SJSA1 (cell line): ENCODE measurements around the gene SLC27A6. TPM values are rescaled to one million over a fixed set of nuclear protein-coding genes. Genes with fewer than 3 reads are reported as not detected.
A peak's percentile ranks its signal among the peaks of the same experiment; 100 is the strongest.
"Not testable (repeated sequence)": the region's sequence is repeated elsewhere in the genome, so short reads cannot be mapped to it uniquely, and the experiment has no call there.

Experiments used
- DNase-seq, 2 experiments: peaks; one replicate each; pipeline ENCODE4 v3.0.0-alpha.2; 2015 to 2020; ENCODE audit warnings: low spot score in 2 of 2, low read depth in 1 of 2
- H3K27ac ChIP-seq: fragments of 250-450 bp; sonication (Bioruptor Pico); 2 replicates; pipeline ENCODE4 v1.5.1; 2020; ENCODE audit warnings: mild to moderate bottlenecking, moderate library complexity
- H3K27me3 ChIP-seq: fragments of 250-450 bp; sonication (Bioruptor Pico); replicated peaks from 2 replicates; pipeline ENCODE4 v1.5.1; 2020; ENCODE audit warnings: mild to moderate bottlenecking, moderate library complexity
- H3K36me3 ChIP-seq: fragments of 250-450 bp; sonication (Bioruptor Pico); 2 replicates; pipeline ENCODE4 v1.5.1; 2020; ENCODE audit warnings: mild to moderate bottlenecking
- H3K4me1 ChIP-seq: fragments of 250-450 bp; sonication (Bioruptor Pico); replicated peaks from 2 replicates; pipeline ENCODE4 v1.6.1; 2021; ENCODE audit warnings: mild to moderate bottlenecking
- H3K4me3 ChIP-seq: fragments of 250-450 bp; sonication (Bioruptor Pico); 2 replicates; pipeline ENCODE4 v1.5.1; 2020; ENCODE audit warnings: mild to moderate bottlenecking
- H3K9me3 ChIP-seq: fragments of 250-450 bp; sonication (Bioruptor Pico); replicated peaks from 2 replicates; pipeline ENCODE4 v1.5.1; 2020; ENCODE audit warnings: mild to moderate bottlenecking
- total RNA-seq: library from RNA; depleted of rRNA; stranded (reverse); fragments of >200 nt; shearing (Covaris generic); gene quantifications from 2 replicates; pipeline ENCODE4 v1.2.3, GENCODE V29; 2014; rRNA removed

SLC27A6 gene, protein sequence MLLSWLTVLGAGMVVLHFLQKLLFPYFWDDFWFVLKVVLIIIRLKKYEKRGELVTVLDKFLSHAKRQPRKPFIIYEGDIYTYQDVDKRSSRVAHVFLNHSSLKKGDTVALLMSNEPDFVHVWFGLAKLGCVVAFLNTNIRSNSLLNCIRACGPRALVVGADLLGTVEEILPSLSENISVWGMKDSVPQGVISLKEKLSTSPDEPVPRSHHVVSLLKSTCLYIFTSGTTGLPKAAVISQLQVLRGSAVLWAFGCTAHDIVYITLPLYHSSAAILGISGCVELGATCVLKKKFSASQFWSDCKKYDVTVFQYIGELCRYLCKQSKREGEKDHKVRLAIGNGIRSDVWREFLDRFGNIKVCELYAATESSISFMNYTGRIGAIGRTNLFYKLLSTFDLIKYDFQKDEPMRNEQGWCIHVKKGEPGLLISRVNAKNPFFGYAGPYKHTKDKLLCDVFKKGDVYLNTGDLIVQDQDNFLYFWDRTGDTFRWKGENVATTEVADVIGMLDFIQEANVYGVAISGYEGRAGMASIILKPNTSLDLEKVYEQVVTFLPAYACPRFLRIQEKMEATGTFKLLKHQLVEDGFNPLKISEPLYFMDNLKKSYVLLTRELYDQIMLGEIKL
- total RNA-seq: 2.9 and 3.2 TPM in 2 replicates

DNA sequence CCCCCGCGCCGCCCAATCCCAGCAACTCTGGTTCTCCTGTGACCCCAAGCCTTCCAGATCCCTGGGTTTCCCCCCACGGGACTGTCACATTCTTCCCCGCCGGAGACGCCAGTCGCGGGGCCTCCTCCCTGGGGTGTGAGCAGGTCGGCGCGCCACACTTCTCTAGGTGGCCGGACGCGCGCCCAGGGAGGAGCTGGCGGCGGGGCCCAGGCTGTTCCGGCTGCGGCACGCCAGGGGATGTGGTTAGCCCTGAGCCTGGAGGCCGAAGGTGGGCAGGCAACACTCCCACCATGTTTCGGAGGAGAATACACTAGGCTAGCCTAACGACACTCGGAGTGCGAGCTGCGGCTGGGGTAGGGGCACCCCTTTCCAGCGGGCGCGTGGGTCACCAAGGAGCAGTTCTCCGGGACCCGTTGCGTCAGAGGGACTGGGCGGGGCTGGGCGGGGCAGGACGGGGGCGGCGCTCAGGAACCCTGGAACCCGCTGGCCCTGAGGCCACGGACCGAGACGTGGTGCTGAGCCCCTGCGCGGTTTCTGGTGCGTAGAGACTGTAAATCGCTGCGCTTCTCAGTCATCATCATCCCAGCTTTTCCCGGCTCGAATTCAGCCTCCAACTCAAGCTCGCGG, at the start of gene SLC27A6:
Gene SLC27A6 (plus strand): TSS at position 478 of the 627 bp plus-strand sequence. CDS start 650 bp downstream, outside the sequence.
- peak; percentile 47 to 57 for DNase-seq
- Histone ChIP-seq H3K4me1 (0 out of 2 replicates have a peak, but pooled peaks cover 3% of the 10 kb centered on the region), H3K9me3 (no peaks in the 10 kb centered on the region), H3K4me3 (peak within 1 kb of the TSS; percentile 42), H3K36me3 (no peaks in the 10 kb centered on the region), H3K27me3 (no peaks in the 10 kb centered on the region), H3K27ac (no peak within 1 kb of the TSS)

DNA sequence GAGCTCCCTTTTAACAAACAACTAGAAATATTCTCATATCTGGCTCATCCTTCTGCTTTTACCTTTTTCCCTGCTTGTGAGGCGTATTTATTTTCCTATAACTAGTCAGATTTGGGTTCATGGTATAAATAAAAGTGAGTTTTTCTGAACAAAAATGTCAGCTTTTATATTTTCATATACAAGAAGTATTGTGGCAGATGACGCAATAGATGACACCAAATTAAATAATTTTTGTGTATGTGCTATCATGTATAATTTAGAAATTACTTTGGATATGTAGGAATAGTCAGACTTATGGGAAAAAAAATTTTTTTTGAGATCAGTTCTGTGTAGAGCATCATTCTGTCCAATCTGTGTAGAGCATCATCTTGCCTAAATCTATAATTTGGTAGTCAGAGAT, 45.7 kb upstream of the SLC27A6 start:
- Histone ChIP-seq H3K27me3 (no peaks in the 10 kb centered on the region), H3K27ac (no peak overlapping the region), H3K36me3 (no peaks in the 10 kb centered on the region), H3K4me3 (no peak overlapping the region), H3K9me3 (no peaks in the 10 kb centered on the region; the same call in 1 of the 2 replicates), H3K4me1 (peaks cover 15% of the 10 kb centered on the region)
- no peak for DNase-seq

DNA sequence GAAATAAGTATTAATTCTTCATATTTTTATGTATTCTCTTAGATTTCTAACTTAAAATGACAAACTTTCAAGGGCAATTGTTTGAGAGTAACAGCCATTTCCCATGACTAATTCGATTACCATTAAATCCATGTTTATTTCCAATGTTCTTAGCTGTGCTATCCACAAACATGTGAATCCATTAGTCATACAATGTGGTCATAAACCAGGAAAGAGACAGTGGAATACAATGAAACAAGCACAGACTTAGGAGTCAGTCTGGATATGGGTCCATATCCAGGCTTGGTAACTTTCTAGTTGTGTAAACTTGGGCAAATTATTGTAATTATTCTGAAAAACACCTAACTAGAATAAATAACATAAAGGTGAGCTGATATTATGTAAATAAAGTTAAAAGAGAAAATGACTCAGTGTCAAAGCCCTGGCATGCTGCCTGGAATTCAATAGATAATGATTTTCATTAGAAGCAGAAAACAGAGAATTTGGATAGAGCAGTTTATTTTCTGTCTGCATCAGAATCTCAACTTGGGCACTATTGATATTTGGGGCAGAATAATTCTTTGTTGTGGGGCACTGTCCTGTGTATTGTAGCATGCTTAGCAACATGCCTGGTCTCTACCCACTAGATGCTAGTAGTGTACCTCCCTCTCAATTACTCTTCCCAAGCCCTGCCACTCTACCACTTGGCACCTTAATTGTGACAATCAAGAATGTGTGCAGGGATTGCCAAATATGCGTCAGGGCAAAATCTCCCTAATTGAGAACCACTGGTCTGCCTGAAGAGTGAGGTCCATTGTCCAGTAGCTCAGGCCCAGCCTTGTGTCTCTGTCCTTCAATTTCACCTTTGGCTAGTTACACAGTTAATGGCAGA, 44.7 kb upstream of the SLC27A6 start:
- peak in 1 of 2 experiments; percentile 63 for DNase-seq

DNA sequence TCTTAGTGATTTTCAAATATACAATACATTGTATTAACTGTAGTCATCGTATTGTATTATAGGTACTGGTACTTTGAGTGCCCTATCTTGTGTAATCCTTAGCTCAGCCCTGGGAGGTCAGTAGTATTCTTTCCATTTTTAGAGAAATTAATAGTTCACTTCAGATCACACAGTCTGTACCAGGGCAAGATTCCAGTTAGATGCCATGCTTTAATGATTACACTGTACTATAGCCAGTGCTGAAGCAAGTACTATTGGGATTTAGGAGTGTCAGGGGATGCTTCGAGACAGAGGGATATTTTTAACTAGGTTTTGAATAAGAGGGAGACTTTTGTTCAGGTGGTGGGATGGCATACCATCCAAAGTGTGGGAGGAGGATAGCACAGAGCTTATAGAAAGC, 41.0 kb upstream of the SLC27A6 start:
- Histone ChIP-seq H3K9me3 (no peaks in the 10 kb centered on the region; the same call in 1 of the 2 replicates), H3K4me1 (peaks cover 15% of the 10 kb centered on the region), H3K36me3 (no peaks in the 10 kb centered on the region), H3K27ac (no peak overlapping the region), H3K27me3 (no peaks in the 10 kb centered on the region), H3K4me3 (no peak overlapping the region)
- no peak for DNase-seq

More for the DNA sequence above, 44.7 kb upstream of the SLC27A6 start:
- Histone ChIP-seq H3K4me1 (peaks cover 15% of the 10 kb centered on the region), H3K9me3 (no peaks in the 10 kb centered on the region; the same call in 1 of the 2 replicates), H3K27me3 (no peaks in the 10 kb centered on the region), H3K36me3 (no peaks in the 10 kb centered on the region), H3K4me3 (no peak overlapping the region), H3K27ac (no peak overlapping the region)

DNA sequence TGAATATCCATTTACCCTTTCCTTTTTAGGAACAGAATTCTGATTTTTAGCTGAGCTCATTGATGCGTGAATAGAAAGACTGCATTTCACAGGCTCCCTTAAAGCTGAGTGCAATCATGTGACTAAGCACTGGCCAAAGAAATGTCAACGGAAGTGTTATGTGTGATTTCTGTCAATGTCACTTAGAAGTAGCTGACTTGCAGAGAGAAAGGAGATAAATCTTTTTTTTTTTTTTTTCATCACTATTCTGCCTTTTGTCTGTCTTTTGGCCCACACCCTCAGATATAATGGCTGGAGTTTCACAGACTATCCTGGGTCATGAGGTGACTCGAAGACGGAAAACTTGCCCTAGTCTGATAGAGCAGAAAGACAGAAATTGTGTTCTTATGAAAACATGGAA, 39.3 kb upstream of the SLC27A6 start:
- no peaks in the 10 kb centered on the region for H3K36me3 ChIP-seq
- DNase-seq: no peak
- peaks cover 3% of the 10 kb centered on the region for H3K4me1 ChIP-seq
- H3K4me3 ChIP-seq: no peak overlapping the region
- no peak overlapping the region for H3K27ac ChIP-seq
- H3K9me3 ChIP-seq: no peaks in the 10 kb centered on the region; the same call in 1 of the 2 replicates
- H3K27me3 ChIP-seq: no peaks in the 10 kb centered on the region

DNA sequence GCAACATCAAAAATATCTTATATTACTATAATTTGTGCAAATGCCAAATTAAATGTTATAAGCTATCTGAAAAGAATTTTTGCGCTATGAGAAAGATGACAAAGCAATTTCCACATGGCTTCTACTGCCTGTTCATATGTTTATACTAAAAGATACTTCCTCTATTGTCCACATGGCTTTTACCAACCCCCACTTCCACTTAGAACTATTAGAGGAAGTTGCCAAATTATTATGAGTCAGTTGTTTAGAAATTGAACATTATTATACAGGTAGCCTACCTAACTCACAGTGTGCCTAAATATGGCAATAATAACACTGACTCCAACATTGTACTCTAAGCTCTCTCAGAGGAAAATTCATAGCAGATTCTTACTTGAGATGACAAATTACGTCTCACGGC, 37.6 kb upstream of the SLC27A6 start:
- no peak for DNase-seq
- Histone ChIP-seq H3K27me3 (no peaks in the 10 kb centered on the region), H3K9me3 (peaks cover 7% of the 10 kb centered on the region), H3K4me1 (no peaks in the 10 kb centered on the region), H3K4me3 (no peak overlapping the region), H3K27ac (no peak overlapping the region), H3K36me3 (no peaks in the 10 kb centered on the region)

DNA sequence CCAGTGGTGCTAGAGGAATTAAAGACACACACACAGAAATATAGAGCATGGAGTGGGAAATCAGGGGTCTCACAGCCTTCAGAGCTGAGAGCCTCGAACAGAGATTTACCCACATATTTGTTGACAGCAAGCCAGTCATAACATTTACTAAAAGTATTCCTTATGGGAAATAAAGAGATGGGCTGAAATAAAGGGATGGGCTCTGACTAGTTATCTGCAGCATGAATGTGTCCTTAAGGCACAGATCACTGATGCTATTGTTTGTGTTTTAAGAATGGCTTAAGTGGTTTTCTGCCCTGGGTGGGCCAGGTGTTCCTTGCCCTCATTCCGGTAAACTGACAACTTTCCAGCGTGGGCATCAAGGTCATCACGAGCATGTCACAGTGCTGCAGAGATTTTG, 33.1 kb upstream of the SLC27A6 start:
- not testable (repeated sequence) for DNase-seq, H3K27me3 ChIP-seq, H3K27ac ChIP-seq, H3K9me3 ChIP-seq, H3K4me3 ChIP-seq, H3K4me1 ChIP-seq, H3K36me3 ChIP-seq

DNA sequence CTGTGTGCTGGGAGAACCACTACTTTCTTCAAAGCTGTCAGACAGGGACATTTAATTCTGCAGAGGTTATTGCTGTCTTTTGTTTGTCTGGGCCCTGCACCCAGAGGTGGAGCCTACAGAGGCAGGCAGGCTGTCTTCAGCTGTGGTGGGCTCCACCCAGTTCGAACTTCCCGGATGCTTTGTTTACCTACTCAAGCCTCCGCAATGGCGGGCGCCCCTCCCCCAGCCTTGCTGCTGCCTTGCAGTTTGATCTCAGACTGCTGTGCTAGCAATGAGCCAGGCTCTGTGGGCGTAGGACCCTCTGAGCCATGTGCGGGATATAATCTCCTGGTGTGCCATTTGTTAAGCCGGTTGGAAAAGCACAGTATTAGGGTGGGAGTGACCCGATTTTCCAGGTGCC, 22.2 kb upstream of the SLC27A6 start:
- H3K27ac ChIP-seq, H3K27me3 ChIP-seq, DNase-seq, H3K9me3 ChIP-seq, H3K4me3 ChIP-seq, H3K36me3 ChIP-seq, H3K4me1 ChIP-seq: not testable (repeated sequence)

DNA sequence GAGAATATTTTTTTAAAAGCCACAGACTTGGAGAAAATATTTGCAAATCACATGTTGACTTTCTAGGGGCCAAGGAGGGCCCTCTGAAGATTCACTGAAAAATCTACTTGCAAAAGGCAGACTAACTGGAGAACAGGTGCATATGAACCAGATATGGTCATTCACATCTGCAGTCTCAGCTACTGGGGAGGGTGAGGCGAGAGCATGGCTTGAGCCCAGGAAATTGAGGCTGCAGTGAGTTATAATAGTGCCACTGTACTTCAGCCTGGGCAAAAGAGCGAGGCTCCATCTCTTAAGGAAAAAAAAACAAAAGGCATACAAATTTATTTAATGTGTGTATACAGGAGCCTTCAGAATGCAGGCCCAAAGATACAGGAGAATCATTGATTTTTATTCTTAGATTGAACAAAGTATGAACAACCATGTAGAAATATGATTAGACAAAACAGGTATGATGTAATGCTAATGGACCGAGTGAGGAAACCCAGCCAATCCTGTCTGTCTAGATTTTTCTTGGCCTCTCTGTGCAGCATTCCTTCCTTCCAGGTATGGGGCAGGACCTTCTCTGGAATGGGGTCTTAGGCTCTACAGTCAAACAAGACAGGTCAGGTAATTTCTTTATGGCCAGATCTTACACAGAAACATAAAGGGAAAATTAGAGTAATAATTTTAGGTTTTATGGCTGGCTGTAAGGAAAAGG, 15.3 kb upstream of the SLC27A6 start:
- H3K4me1 ChIP-seq: no peaks in the 10 kb centered on the region
- H3K9me3 ChIP-seq: 0 out of 2 replicates have a peak, but pooled peaks cover 2% of the 10 kb centered on the region
- no peak for DNase-seq
- no peak overlapping the region for H3K27ac ChIP-seq
- no peak overlapping the region for H3K4me3 ChIP-seq
- no peaks in the 10 kb centered on the region for H3K27me3 ChIP-seq
- H3K36me3 ChIP-seq: no peaks in the 10 kb centered on the region

DNA sequence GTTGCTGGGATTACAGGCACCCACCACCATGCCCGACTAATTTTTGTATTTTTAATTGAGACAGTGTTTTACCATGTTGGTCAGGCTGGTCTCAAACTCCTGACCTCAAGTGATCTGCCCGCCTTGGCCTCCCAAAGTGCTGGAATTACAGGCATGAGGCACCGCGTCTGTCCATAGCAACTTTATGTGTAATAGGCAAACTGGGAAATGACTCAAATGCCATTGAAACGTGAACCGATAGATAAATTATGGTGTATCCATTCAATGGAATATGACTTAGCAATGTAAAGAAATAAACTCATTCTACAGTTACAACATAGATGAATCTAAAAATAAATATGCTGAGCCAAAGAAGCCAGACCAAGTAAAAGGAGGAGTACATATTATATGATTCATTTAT, 14.0 kb upstream of the SLC27A6 start:
- not testable (repeated sequence) for H3K9me3 ChIP-seq, H3K36me3 ChIP-seq, H3K4me1 ChIP-seq, H3K4me3 ChIP-seq, DNase-seq, H3K27me3 ChIP-seq, H3K27ac ChIP-seq

DNA sequence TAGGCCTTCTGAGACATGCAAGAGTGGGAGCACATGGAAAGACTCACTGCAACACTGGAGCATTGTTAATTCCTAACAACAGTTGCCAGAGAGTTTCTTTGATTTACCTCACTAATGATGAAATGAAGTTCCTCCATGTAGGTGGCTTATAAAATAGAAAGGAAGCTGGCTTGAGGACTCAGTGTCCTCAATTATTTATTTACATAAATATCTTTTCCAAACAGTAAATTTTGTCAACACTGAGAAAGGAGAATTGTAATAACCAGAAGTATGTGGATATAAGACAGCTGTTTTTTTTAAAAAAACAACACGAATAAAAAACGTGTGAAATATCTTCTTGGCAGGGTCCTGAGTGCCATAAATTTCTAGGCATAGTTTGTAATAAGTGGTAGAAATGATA, 9.1 kb upstream of the SLC27A6 start:
- Histone ChIP-seq H3K27ac (no peak overlapping the region), H3K9me3 (no peaks in the 10 kb centered on the region), H3K4me1 (no peaks in the 10 kb centered on the region), H3K27me3 (no peaks in the 10 kb centered on the region), H3K4me3 (no peak overlapping the region), H3K36me3 (no peaks in the 10 kb centered on the region)
- DNase-seq: no peak

DNA sequence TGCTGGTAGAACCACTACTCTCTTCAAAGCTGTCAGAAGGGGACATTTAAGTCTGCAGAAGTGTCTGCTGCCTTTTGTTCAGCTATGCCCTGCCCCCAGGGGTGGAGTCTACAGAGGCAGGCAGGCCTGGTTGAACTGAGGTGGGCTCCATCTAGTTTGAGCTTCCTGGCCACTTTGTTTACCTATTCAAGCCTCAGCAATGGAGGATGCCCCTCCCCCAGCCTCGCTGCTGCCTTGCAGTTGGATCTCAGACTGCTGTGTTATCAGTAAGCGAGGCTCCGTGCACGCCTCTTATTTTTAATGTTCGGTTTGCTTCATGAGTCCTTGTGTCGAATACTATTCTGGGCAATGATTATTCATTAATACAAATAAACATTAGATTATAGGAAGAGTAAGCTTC, 3.1 kb upstream of the SLC27A6 start:
- no peak for DNase-seq
- no peaks in the 10 kb centered on the region for H3K36me3 ChIP-seq
- H3K4me3 ChIP-seq: no peak overlapping the region

More for the DNA sequence above, 3.1 kb upstream of the SLC27A6 start:
- Histone ChIP-seq H3K9me3 (no peaks in the 10 kb centered on the region), H3K27ac (no peak overlapping the region), H3K27me3 (no peaks in the 10 kb centered on the region), H3K4me1 (0 out of 2 replicates have a peak, but pooled peaks cover 3% of the 10 kb centered on the region)
